Prostate gland (tissue), 2 donors: Measurements from ENCODE around the gene MPPED1. TPM values are rescaled to one million over a fixed set of nuclear protein-coding genes. Genes with fewer than 3 reads are reported as not detected.

Experiments
- DNase-seq: peaks from one replicate; pipeline ENCODE4 v3.0.0-alpha.2; 2019; ENCODE audit warnings: low spot score
- H3K27ac ChIP-seq, 2 donors: fragments of 200-600 bp; sonication (generic); 2 replicates each; pipeline ENCODE4 v1.5.1; 2017 to 2019
- H3K27me3 ChIP-seq: fragments of 200-600 bp; sonication (generic); replicated peaks from 2 replicates; pipeline ENCODE4 v1.5.1; 2019; ENCODE audit not compliant: insufficient read depth
- H3K36me3 ChIP-seq, 2 donors: fragments of 200-600 bp; sonication (generic); 1 replicate in 1 of 2; 2 replicates in 1 of 2; pipeline versions ENCODE4 v1.5.1 to v1.8.1; 2017 to 2019
- H3K4me1 ChIP-seq: fragments of 200-600 bp; sonication (generic); replicated peaks from 2 replicates; pipeline ENCODE4 v1.5.1; 2019
- H3K4me3 ChIP-seq, 2 donors: fragments of 200-600 bp; sonication (generic); 2 replicates each; pipeline ENCODE4 v1.5.1; 2017 to 2019
- H3K9me3 ChIP-seq: fragments of 200-600 bp; sonication (generic); 2 replicates; pipeline ENCODE4 v1.5.1; 2017
- CTCF ChIP-seq, 4 experiments: fragments of 200-600 bp in 2 of 4; fragments of 450-650 bp in 2 of 4; sonication (generic) in 2 of 4; IDR thresholded peaks; 1 replicate in 3 of 4; 2 replicates in 1 of 4; pipeline ENCODE4 v1.5.1; 2016 to 2019; ENCODE audit warnings: antibody characterized with exemption in 4 of 4, mild to moderate bottlenecking in 2 of 4, moderate library complexity in 2 of 4
- POLR2A ChIP-seq: fragments of 450-650 bp; IDR thresholded peaks from one replicate; pipeline ENCODE4 v1.6.1; 2016; ENCODE audit warnings: antibody characterized with exemption, mild to moderate bottlenecking
- POLR2AphosphoS5 ChIP-seq: sonication (generic); formaldehyde crosslinking; IDR thresholded peaks from one replicate; pipeline ENCODE4 v1.6.1; 2017; ENCODE audit warnings: antibody characterized with exemption
- WGBS: methylation state at CpG from one replicate; pipeline ENCODE4 v1.1.5; 2018; 5-methylcytosine and 5-hydroxymethylcytosine counted together
- intact Hi-C: fragments of 100-400 bp; cut with DNase I; formaldehyde crosslinking; loops from one replicate; pipeline ENCODE4 v1.14.2; 2022
- total RNA-seq, 2 donors: library from RNA; depleted of rRNA; stranded (reverse); fragments of >200 nt; gene quantifications; one replicate each; pipeline ENCODE4 v1.1.0, GENCODE V29; 2016

The MPPED1 gene
- total RNA-seq: 1 to 10 TPM in 1 of 2 donors, under 1 TPM in 1; 0.77 to 6.4 TPM

DNA sequence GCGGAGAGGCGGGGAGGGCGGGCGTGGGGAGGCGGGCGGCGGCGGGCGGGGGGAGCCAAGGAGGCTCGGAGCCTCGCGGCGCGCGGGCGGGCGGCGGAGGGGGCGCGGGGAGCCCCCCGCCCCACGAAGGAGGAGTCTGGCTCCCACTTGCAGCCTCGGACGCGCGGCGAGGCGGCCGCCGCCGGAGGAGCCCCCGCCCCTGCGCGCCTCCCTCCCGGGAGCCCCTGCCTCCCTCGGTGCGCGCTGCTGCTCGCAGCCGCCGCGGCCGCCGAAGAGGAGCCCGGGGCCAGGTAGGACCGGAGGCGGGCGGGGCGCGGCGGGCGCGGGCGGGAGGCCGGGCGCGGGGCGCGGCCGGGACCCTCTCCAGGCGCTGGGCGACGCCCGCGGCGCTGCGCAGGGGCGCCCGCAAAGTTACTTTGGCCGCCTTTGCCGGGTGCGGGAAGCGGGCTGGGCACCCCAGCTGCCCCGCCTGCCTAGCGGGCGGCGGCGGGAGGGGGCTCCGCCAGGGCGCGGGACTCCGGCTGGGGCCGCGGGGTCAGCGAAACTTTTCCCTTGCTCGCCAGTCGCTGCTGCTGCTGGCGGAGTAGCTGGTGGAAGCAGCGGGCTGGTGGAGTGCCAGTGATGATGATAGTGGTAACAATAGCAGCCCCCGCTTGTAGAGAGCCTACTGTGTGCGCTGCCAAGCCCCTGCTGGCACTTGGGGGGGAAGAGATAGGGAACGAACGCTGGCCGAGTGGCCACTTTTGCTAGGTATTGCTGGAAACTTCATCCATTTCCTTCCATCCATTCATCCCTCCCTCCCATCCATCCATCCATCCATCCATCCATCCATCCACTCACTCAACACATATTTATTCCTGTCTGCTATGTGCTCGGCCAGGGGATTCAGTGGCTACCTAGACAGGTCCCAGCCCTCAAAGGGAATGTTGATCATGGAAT, at the start of gene MPPED1:
TSS of gene MPPED1 (plus strand) at position 146 of the 939 bp plus-strand sequence. CDS start 12,972 bp downstream, outside the sequence.
- 2% methylated on average over 59 of the region's 95 CpGs for WGBS
- Histone ChIP-seq H3K4me1 (no peaks in the 10 kb centered on the region), H3K27ac (no peak within 1 kb of the TSS), H3K36me3 (no peaks in the 10 kb centered on the region), H3K4me3 (peak within 1 kb of the TSS; percentile 12 to 23), H3K27me3 (no peaks in the 10 kb centered on the region), H3K9me3 (no peaks in the 10 kb centered on the region)
- no peak for DNase-seq
- intact Hi-C loops: no loop called here
- TF ChIP-seq CTCF (IDR thresholded peaks at IDR 0.05) (no peak), POLR2A (no peak), POLR2AphosphoS5 (no peak)

DNA sequence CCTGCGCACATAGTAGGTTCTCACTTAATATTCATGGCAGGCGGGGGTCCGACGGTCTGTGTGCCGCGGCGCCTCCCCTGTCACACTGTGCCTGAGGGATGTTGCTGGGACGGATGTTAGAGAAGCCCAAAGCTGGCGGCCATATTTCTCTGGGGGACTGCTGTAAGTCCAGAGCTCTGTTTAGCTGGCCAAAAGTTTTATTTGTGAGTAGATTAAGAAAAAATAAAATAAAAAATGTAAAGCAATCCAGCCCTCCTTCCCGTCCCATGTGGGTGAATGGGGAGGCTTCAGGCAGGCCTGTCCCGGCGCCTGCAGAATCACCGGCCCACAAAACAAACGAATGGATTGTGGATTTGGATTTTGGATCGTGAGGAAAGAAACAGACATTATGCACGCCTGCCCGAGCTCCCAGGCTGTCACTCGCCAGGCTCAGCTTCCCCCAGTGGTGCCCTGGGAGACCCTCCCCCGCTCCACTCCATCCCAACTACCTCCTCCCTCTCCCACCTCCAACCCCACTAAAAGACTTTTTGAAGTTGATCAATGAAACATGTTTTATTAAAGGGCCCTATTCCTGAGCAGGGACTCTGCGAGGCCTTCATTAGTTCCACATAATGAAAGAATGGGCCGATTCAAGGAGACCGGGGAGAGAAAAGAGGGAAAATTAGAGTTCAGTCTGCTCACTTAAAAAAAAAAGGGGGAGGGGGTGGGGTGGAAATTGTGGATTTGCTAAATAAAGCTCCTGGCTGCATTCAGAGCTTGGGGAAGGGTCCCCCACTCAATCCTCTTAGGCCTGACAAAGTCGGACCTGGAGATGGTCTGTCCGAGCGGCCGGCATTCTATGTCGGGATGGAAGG, 48.3 kb upstream of the MPPED1 start:
- H3K9me3 ChIP-seq: no peaks in the 10 kb centered on the region
- DNase-seq: no peak

DNA sequence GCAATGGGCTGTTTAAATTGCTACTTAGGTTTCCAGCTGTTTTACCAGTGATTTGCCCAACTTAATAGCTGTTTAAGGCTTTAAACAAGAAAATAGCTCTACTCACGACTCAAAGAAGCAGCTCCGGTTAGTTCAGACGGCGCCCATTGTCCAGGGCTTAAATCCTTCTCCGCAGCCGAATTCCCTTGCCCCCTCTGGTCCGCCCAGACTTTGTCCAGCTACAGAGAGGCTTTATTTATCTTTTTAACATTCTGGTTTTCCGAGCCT, 47.7 kb upstream of the MPPED1 start:
- DNase-seq: no peak
- no peak overlapping the region for H3K27ac ChIP-seq
- 59% methylated on average over 8 of the region's 8 CpGs for WGBS
- H3K4me1 ChIP-seq: no peaks in the 10 kb centered on the region
- TF ChIP-seq POLR2A: no peak
- no peak for TF ChIP-seq POLR2AphosphoS5
- no peak for TF ChIP-seq CTCF (IDR thresholded peaks at IDR 0.05)
- no peaks in the 10 kb centered on the region for H3K9me3 ChIP-seq
- no peak overlapping the region for H3K4me3 ChIP-seq
- H3K36me3 ChIP-seq: no peaks in the 10 kb centered on the region
- intact Hi-C loops: no loop called here
- H3K27me3 ChIP-seq: no peaks in the 10 kb centered on the region

More for the DNA sequence above, 48.3 kb upstream of the MPPED1 start:
- 85% methylated on average over 27 of the region's 27 CpGs for WGBS
- Histone ChIP-seq H3K4me1 (no peaks in the 10 kb centered on the region), H3K36me3 (no peaks in the 10 kb centered on the region), H3K4me3 (no peak overlapping the region), H3K27me3 (no peaks in the 10 kb centered on the region), H3K27ac (no peak overlapping the region)
- intact Hi-C loops: no loop called here
- TF ChIP-seq CTCF (IDR thresholded peaks at IDR 0.05) (no peak), POLR2AphosphoS5 (no peak), POLR2A (no peak)

- WGBS: 87% methylated on average over 6 of the region's 6 CpGs
- Histone ChIP-seq H3K36me3 (no peaks in the 10 kb centered on the region), H3K4me3 (no peak overlapping the region), H3K4me1 (no peaks in the 10 kb centered on the region), H3K9me3 (no peaks in the 10 kb centered on the region), H3K27ac (no peak overlapping the region), H3K27me3 (no peaks in the 10 kb centered on the region)
- DNase-seq: no peak
- intact Hi-C loops: no loop called here
- no peak for TF ChIP-seq POLR2A
- TF ChIP-seq CTCF (IDR thresholded peaks at IDR 0.05): no peak
- TF ChIP-seq POLR2AphosphoS5: no peak
Measured at GRCh38 chr22:43365715-43366440, 45.9 kb upstream of the MPPED1 start.
